Tibial nerve (tissue), 4 donors: ENCODE data around the gene PNPLA5.

ENCODE experiments used
- EP300 ChIP-seq, 2 donors: sonication (generic); formaldehyde crosslinking; IDR thresholded peaks; one replicate each; pipeline ENCODE4 v1.6.1; 2017; ENCODE audit warnings: antibody characterized with exemption in 2 of 2, mild to moderate bottlenecking in 1 of 2
- POLR2A ChIP-seq, 2 donors: fragments of 450-650 bp; IDR thresholded peaks; one replicate each; pipeline ENCODE4 v1.6.1; 2017; ENCODE audit warnings: antibody characterized with exemption in 2 of 2, mild to moderate bottlenecking in 2 of 2, moderate library complexity in 2 of 2
- TF ChIP-seq, protein P1 (sequence below), 5 experiments: fragments of 200-600 bp in 3 of 5; fragments of 450-650 bp in 2 of 5; sonication (generic) in 3 of 5; IDR thresholded peaks; one replicate each; pipeline ENCODE4 v1.5.1; 2016 to 2019; ENCODE audit warnings: antibody characterized with exemption in 5 of 5, mild to moderate bottlenecking in 3 of 5, moderate library complexity in 2 of 5

DNA sequence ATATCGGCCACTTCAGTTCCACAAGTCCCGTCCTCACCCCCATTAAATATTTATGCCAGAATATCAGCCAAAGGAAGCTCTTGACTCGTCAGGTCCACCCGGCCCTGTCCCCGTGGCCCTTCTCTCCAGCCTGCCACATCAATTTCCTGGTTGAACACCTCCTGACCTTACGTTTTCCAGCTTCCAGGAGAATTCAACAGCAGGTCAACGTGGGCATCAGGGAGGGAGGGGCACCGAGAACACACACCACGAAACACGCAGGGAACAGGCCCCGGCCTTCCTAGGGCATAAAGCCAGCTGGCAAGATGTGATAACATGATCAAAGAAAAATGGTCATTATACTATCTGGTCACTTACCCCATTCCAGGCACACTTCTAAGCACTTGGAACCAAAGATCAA is 44.8 kb downstream of the PNPLA5 start:
- TF ChIP-seq POLR2A (IDR thresholded peaks at IDR 0.05) = no peak
- no peak for TF ChIP-seq EP300 (IDR thresholded peaks at IDR 0.05)
- TF ChIP-seq, protein P1, sequence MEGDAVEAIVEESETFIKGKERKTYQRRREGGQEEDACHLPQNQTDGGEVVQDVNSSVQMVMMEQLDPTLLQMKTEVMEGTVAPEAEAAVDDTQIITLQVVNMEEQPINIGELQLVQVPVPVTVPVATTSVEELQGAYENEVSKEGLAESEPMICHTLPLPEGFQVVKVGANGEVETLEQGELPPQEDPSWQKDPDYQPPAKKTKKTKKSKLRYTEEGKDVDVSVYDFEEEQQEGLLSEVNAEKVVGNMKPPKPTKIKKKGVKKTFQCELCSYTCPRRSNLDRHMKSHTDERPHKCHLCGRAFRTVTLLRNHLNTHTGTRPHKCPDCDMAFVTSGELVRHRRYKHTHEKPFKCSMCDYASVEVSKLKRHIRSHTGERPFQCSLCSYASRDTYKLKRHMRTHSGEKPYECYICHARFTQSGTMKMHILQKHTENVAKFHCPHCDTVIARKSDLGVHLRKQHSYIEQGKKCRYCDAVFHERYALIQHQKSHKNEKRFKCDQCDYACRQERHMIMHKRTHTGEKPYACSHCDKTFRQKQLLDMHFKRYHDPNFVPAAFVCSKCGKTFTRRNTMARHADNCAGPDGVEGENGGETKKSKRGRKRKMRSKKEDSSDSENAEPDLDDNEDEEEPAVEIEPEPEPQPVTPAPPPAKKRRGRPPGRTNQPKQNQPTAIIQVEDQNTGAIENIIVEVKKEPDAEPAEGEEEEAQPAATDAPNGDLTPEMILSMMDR (IDR thresholded peaks at IDR 0.05) = no peak
